Neural cell (in vitro differentiated cells): ENCODE data around the gene FAM200C. TPM values are rescaled to one million over a fixed set of nuclear protein-coding genes. Genes with fewer than 3 reads are reported as not detected.

Experiments used
- H2AFZ ChIP-seq: fragments of 200-600, 300-800 bp; sonication (generic), shearing (Covaris generic); 2 replicates; pipeline ENCODE4 v1.6.0; 2014; ENCODE audit warnings: low read depth, mild to moderate bottlenecking, antibody characterized with exemption, low read length, moderate library complexity
- H3F3A ChIP-seq: fragments of 200-600 bp; shearing (Covaris generic); 2 replicates; pipeline ENCODE4 v1.6.1; 2016; ENCODE audit warnings: mild to moderate bottlenecking, moderate library complexity, mixed read lengths, antibody characterized with exemption, low read length; ENCODE audit not compliant: insufficient read depth, poor library complexity, severe bottlenecking
- H3K27ac ChIP-seq: fragments of 200-600, 300-800 bp; sonication (generic), shearing (Covaris generic); 2 replicates; pipeline ENCODE4 v1.5.1; 2014; ENCODE audit warnings: mild to moderate bottlenecking, low read length, moderate library complexity
- H3K27me3 ChIP-seq: fragments of 300-800, 200-600 bp; sonication (generic), shearing (Covaris generic); 2 replicates; pipeline ENCODE4 v1.6.0; 2014; ENCODE audit warnings: mild to moderate bottlenecking, low read depth, low read length, moderate library complexity; ENCODE audit not compliant: insufficient read depth
- H3K36me3 ChIP-seq: fragments of 300-800, 200-600 bp; sonication (generic), shearing (Covaris generic); 2 replicates; pipeline ENCODE4 v1.5.1; 2014; ENCODE audit warnings: mild to moderate bottlenecking, antibody characterized with exemption, low read length, moderate library complexity; ENCODE audit not compliant: insufficient read depth
- H3K4me2 ChIP-seq: fragments of 300-800, 200-600 bp; sonication (generic), shearing (Covaris generic); 2 replicates; pipeline ENCODE4 v1.6.0; 2014; ENCODE audit warnings: mild to moderate bottlenecking, low read length
- H3K4me3 ChIP-seq: fragments of 300-800, 200-600 bp; sonication (generic), shearing (Covaris generic); 2 replicates; pipeline ENCODE4 v1.5.1; 2014; ENCODE audit warnings: mild to moderate bottlenecking, low read length, moderate library complexity
- H3K79me2 ChIP-seq: fragments of 200-600 bp; shearing (Covaris generic); replicated peaks from 2 replicates; pipeline ENCODE4 v1.6.0; 2014; ENCODE audit warnings: mild to moderate bottlenecking, low read length, moderate library complexity; ENCODE audit not compliant: insufficient read depth
- H3K9ac ChIP-seq: fragments of 300-800, 200-600 bp; sonication (generic), shearing (Covaris generic); 2 replicates; pipeline ENCODE4 v1.6.1; 2016; ENCODE audit warnings: mild to moderate bottlenecking, low read length, mixed read lengths
- H3K9me2 ChIP-seq: fragments of 200-600 bp; shearing (Covaris generic); 2 replicates; pipeline ENCODE4 v1.6.1; 2016; ENCODE audit warnings: mild to moderate bottlenecking, low read length, mixed read lengths; ENCODE audit not compliant: insufficient read depth
- H3K9me3 ChIP-seq: fragments of 200-600, 300-800 bp; sonication (generic), shearing (Covaris generic); 2 replicates; pipeline ENCODE4 v1.6.1; 2016; ENCODE audit warnings: mild to moderate bottlenecking, mixed run types, low read length, moderate library complexity, mixed read lengths
- H4K20me1 ChIP-seq: fragments of 200-600 bp; shearing (Covaris generic); 2 replicates; pipeline ENCODE4 v1.6.1; 2016; ENCODE audit warnings: mild to moderate bottlenecking, mixed run types; ENCODE audit not compliant: insufficient read depth
- CTCF ChIP-seq: fragments of 450-650 bp; IDR thresholded peaks from 2 replicates; pipeline ENCODE4 v1.5.1; 2014; ENCODE audit warnings: antibody characterized with exemption, mild to moderate bottlenecking, moderate library complexity; ENCODE audit not compliant: poor library complexity, severe bottlenecking
- EP300 ChIP-seq: fragments of 450-650 bp; conservative IDR thresholded peaks from 2 replicates; pipeline ENCODE4 v1.6.1; 2014; ENCODE audit warnings: antibody characterized with exemption, mild to moderate bottlenecking, moderate library complexity; ENCODE audit not compliant: poor library complexity, severe bottlenecking
- EZH2 ChIP-seq: fragments of 200-600, 300-800 bp; shearing (Covaris generic), sonication (generic); IDR thresholded peaks from 2 replicates; pipeline ENCODE4 v1.6.1; 2014; ENCODE audit warnings: antibody characterized with exemption, low read length, borderline replicate concordance, mild to moderate bottlenecking; ENCODE audit not compliant: insufficient read depth, poor library complexity, severe bottlenecking
- MXI1 ChIP-seq: fragments of 450-650 bp; conservative IDR thresholded peaks from 2 replicates; pipeline ENCODE4 v1.6.1; 2014; ENCODE audit warnings: antibody characterized with exemption, mild to moderate bottlenecking; ENCODE audit not compliant: poor library complexity, severe bottlenecking
- POLR2AphosphoS5 ChIP-seq: IDR thresholded peaks from 2 replicates; pipeline ENCODE4 v1.6.1; 2012
- RAD21 ChIP-seq: fragments of 450-650 bp; conservative IDR thresholded peaks from 2 replicates; pipeline ENCODE4 v1.6.1; 2014; ENCODE audit warnings: antibody characterized with exemption, mild to moderate bottlenecking, moderate library complexity
- REST ChIP-seq: IDR thresholded peaks from 2 replicates; pipeline ENCODE4 v1.6.1; 2012; ENCODE audit warnings: borderline replicate concordance
- SMC3 ChIP-seq: fragments of 450-650 bp; conservative IDR thresholded peaks from 2 replicates; pipeline ENCODE4 v1.6.1; 2014; ENCODE audit warnings: antibody characterized with exemption, mild to moderate bottlenecking, moderate library complexity; ENCODE audit not compliant: poor library complexity
- TAF1 ChIP-seq: IDR thresholded peaks from 2 replicates; pipeline ENCODE4 v1.6.1; 2012; ENCODE audit warnings: low read depth
- polyA plus RNA-seq: library from polyadenylated mRNA; depleted of rRNA; stranded (reverse); fragments of >200 nt; gene quantifications from 2 replicates; pipeline ENCODE4 v1.2.3, GENCODE V29; 2014

The FAM200C gene
- polyA plus RNA-seq, 1 donor from 2014 or later = 21.6 TPM

- Histone ChIP-seq H3K27ac (no peak overlapping the region), H3F3A (no peaks in the 10 kb centered on the region), H2AFZ (no peak overlapping the region), H3K4me2 (no peak overlapping the region), H3K9me2 (no peaks in the 10 kb centered on the region), H3K27me3 (peaks cover 12% of the 10 kb centered on the region), H3K9me3 (no peaks in the 10 kb centered on the region), H4K20me1 (no peaks in the 10 kb centered on the region), H3K79me2 (no peaks in the 10 kb centered on the region), H3K9ac (no peak overlapping the region), H3K36me3 (no peaks in the 10 kb centered on the region), H3K4me3 (no peak overlapping the region)
- no peak for TF ChIP-seq SMC3
- TF ChIP-seq RAD21 = no peak
- no peak for TF ChIP-seq REST
- no peak for TF ChIP-seq POLR2AphosphoS5
- TF ChIP-seq CTCF = no peak
- no peak for TF ChIP-seq TAF1
- no peak for TF ChIP-seq EZH2
- TF ChIP-seq MXI1 = no peak
- no peak for TF ChIP-seq EP300
Observed at GRCh38 chr5:160367885-160368284, 32.0 kb downstream of the FAM200C start.

GRCh38 chr5:160367261-160367660 lies 32.6 kb downstream of the FAM200C start:
- H3K4me2 ChIP-seq = no peak overlapping the region

More at GRCh38 chr5:160367261-160367660, 32.6 kb downstream of the FAM200C start:
- Histone ChIP-seq H3F3A (no peaks in the 10 kb centered on the region), H3K9me2 (no peaks in the 10 kb centered on the region), H3K27ac (no peak overlapping the region), H3K36me3 (no peaks in the 10 kb centered on the region), H3K27me3 (peaks cover 12% of the 10 kb centered on the region), H4K20me1 (no peaks in the 10 kb centered on the region), H3K9ac (no peak overlapping the region), H2AFZ (no peak overlapping the region), H3K4me3 (no peak overlapping the region), H3K79me2 (no peaks in the 10 kb centered on the region), H3K9me3 (no peaks in the 10 kb centered on the region)
- TF ChIP-seq SMC3 (no peak), TAF1 (no peak), REST (no peak), POLR2AphosphoS5 (no peak), EP300 (no peak), MXI1 (no peak), RAD21 (no peak), EZH2 (no peak), CTCF (no peak)
